Measurements from ENCODE around the gene HDAC4. TPM values are rescaled to one million over a fixed set of nuclear protein-coding genes. Genes with fewer than 3 reads are reported as not detected.

HDAC4 gene
- total RNA-seq, 1 experiment from 2014 or later, result 5.5 TPM

DNA sequence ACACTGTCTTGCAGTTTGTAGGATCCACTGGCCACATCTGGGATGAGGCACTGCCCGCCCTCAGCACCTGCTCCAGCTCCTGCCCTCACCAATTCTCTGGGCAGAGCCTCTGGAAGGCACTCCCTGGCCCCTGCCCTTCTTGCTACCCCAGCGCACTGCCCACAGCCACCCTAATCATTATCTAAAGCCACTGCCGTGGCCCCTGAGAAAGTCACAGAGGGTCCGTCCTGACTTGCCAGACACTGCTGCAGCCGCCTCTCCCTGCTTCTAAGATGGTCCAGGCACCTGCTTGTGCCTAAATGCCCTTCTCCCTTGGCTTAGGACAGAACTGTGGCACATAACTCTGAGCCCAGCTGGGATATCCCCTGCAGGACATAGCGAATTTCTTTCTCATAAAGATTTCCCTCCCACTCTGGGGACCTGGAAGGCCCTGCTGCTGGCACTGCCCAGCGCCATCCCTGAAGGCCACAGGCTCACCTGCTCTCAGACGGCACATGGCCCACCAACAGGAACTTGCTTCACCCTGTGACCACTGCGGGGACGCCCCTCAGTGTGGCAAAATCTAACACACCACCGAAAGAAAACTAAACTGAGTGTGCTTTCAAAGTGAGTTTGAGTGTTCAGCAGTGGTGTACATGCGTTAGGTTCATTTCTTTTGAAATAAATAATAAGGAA is 244.9 kb downstream of the HDAC4 start:
- no peak for DNase-seq (ENCODE audit: low read depth)

GRCh38 chr2:239154971-239155805 is 245.6 kb downstream of the HDAC4 start:
- DNase-seq (ENCODE audit: low read depth), result peak; percentile 53

DNA sequence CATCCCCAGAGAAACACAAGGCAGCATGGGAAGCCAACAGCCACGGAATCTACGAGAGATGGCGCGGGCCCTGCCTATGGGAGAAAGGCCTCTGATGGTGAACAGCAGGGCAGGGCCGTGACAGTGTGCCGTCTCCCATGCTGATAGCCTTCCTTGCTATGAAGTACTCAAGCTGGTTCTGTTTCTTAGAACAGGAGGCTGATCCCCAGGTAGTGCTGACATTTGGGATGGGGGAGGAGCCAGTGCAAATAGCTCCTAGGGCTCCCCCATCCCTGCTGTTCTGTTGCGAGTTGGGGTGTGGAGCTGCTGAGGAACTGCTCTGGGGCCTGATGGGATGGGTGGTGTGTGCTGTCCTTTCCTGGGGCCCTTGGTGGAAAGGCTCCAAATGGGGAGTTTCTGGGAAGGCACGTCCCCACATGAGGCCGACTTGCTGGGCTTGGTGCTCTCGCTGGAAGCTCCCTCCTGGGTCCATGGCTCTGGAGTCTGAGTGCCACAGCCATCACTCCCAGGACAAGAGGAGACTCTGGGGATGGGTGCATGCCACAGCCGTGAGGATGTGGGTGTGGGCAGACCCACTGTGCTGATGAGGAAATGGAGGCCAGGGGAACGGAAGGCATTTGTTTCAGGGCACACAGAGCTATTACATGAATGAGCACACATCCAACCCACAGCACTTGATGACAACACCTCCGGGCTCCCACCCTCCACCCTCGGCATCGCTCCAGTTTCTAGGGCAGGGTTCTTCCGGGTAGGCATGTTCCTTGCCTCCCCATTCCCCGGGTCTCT is 246.8 kb downstream of the HDAC4 start:
- no peak for DNase-seq (ENCODE audit: low read depth)

DNA sequence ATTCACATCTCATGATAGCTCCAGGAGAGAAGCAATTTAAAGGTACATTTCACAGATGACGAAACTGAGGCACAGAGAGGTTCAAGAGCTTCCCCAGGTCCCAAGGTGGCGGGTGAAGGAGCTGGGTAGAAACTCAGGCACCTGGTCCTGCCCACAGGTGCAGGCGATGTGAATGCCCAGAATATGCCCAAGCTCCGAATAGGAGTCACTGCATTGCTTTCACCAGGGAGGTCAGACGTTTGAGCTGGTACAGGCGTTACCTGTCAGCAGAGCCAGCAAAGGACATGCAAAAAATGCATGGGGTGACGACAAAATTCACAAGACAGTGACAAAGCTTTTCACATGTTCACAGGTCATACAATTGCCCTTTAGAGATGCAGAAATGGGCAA is 247.9 kb downstream of the HDAC4 start:
- DNase-seq (ENCODE audit: low read depth), result no peak

GRCh38 chr2:239152239-239152915 is 248.4 kb downstream of the HDAC4 start:
- no peak for DNase-seq (ENCODE audit: low read depth)

DNA sequence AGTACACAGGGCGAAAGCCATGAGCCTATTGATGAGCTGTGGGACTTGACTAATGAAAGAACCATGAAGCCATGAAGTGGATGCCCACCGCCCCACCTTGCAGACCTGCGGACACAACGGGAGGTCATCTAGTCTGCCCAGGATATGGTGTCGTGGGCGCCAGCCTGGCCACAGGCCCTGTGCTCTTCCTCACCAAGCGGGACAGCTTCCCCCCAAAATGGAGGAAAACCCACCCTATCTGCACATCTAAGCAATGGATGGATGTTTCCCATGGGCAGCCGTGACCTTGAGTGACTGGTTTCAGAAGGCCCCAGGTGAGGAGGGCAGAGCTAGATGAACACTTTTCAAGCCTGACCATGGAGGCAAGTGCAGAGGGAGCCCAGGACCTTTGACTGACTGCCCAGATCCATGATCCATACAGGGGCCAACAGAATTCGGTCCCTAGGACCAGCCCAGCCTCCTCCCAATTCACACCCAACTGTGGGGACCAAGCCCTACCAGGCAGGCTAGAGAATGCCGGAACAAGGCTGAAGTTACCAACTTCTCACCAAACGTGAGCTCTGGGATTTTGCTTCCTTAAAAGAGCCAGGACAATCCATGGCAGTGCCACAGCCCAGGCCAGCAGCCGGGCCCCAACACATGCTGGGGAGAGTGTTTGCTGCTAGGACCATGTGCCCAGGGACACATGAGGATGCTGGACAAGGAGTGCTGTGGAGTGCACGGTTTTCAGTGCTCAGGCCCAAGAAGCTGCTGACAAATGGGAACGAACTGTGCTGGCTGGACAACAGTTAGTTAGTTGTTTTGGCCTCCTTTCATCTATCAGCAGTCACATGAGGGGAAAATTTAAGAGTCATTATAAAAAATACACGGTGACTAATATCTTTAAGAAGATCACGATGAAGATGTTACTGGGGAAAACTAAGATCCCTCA is 249.4 kb downstream of the HDAC4 start:
- peak; percentile 13 for DNase-seq (ENCODE audit: low read depth)

DNA sequence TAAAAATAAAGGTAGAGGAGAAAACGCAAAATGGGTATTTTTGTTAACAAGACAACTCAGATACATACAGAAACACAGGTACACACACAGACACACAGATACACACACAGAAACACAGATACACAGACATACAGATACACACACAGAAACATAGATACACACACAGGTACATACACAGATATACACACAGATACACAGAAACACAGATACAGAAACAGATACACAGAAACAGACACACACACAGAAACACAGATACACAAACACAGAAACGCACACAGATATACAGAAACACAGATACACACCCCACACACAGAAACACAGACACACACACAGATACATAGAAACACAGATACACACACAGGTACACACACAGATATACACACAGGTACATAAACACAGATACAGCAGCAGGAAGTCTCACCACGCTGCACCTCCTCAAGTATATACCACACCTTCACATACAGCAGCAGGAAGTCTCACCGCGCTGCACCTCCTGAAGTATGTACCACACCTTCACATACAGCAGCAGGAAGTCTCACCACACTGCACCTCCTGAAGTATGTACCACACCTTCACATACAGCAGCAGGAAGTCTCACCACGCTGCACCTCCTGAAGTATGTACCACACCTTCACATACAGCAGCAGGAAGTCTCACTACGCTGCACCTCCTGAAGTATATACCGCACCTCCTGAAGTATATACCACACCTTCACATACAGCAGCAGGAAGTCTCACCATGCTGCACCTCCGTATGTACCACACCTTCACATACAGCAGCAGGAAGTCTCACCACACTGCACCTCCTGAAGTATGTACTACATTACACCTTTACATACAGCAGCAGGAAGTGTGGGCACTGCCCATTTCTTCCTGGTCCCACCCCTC is 250.5 kb downstream of the HDAC4 start:
- no peak for DNase-seq (ENCODE audit: low read depth)

DNA sequence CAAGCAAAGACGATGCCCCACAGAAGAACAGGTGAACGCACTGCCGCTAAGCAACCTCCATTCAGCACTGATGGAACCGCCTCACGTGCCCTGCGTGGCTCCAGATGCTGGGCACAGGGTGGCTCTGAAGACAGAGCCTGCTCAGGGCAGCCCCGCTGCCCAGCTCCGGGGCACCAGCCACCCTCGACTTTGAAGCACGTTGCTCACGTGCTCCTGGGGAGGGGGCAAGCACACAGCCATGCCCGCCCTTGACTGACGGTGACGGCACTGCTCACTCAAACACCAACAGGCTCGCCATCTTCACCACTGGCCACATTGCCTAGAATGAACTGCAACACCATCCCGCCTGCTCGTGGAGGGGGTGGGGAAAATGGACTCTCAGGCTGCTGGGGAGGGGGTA is 251.3 kb downstream of the HDAC4 start:
- no peak for DNase-seq (ENCODE audit: low read depth)

DNA sequence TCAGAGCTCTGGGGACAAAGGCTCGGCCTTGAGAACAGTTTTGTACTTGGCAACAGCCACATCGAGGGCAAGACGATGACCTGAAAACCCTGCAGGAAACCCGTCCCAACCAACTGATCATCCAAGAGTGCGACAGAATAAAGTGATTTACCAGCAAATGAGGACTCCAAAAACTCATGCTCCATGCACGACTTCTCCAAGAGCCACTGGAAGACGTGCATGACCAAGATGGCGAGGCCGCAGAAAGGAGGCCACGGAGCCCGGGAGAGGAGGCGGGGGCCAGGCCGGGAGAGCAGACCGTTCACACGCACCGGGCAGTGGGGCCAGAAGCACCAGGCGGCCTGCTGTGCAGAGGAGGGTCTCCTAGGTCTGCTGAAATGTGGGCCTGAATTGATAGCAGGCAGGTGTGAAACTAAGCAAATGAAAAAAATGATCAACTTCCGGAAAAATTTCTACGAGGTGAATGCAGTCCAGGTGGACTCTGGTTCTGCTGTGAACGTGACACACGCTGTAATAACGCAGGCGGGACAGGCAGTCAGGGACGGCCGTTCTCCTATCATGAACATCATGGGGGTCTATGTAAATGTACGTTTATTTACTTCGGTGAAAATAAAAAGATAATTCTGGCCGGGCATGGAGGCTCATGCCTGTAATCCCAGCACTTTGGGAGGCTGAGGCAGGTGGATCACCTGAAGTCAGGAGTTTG is 252.2 kb downstream of the HDAC4 start:
- no peak for DNase-seq (ENCODE audit: low read depth)

DNA sequence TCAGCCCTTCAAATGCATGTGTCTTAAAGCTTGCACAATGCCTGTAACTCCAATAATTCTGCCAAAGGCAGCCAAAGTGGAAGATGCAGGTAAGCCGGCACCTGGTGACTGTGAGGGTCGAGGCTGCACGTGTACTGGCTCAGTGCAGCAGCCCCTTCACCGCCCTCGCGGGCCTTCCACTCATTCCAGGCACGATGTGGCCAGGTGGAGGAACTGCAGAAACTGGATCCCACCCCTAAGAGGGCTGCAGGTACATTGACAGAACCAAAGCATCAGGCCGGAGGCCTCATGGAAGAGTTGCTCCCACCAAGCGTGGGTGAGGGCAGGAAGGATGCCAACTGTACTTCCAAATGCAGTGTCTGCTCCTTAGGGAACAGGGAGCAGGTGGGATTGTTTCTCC is 253.4 kb downstream of the HDAC4 start:
- no peak for DNase-seq (ENCODE audit: low read depth)

DNA sequence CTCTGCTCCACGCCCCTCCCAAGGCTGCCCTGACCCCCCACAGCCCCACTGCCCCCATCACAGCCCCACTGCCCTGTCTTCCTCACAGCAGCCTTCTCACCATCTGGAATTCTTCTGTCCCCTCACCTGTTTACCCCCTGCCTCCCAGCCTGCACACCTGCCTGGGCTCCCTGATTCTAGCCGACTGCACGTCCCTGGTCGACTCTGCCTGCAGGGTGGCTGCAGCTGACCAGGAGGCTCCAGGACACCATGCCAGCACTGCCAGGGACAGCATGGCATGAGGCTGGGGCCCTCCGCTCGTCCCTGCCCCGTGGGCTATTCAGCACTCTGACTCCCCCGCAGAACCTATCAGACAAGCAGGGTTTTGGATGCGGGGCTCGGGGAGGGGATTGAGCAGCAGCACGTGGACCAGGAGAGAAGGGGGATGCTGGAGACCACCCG is 254.1 kb downstream of the HDAC4 start:
- DNase-seq (ENCODE audit: low read depth), result no peak

DNA sequence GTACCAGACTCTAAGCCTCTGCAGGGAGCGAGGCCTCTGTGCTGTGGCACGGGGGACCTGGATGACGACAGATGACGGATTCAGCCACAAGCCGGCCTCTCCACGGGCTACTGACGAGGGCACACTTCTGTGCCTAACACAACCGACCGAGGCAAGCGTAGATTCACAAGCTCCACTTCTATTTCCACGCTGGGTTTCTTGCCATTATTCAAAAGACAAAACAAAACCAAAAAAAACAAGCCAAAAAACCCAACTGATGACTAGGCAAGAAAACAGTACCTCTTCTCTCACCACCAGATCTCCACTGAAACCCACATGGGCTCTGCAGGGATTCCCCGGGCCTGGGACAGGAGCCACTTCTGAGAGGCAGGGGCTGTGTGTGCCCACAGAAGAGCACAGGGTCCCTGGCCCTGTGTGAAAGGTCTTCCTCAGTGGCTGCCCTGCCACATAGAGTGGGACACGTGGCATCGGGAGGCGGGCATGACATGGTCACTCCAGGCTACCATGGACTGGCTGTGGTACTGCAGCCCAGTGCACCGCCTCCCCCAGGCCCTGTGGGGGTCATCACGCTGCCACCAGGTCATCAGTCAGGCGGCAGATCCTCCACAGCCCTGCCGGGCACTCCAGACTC is 254.7 kb downstream of the HDAC4 start:
- no peak for DNase-seq (ENCODE audit: low read depth)

DNA sequence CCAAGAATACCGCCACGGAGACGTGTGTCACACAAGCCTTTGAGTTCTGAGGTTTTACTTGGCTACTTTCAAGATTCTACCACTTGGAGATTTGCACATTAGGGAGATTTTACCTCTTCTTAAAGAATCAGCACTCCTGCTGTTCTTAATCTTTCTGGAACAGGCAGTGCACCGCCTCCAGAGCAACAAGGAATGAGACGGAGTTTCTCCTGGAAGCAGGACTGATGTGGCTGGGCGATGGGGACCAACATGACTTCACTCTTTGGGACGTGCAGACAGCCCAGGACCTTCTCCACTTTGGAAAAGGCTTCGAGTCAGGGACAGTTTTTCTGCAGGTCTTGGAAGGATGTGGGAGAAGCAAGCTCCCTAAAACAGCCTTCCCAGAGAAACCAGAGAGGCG is 255.2 kb downstream of the HDAC4 start:
- DNase-seq (ENCODE audit: low read depth), result no peak

DNA sequence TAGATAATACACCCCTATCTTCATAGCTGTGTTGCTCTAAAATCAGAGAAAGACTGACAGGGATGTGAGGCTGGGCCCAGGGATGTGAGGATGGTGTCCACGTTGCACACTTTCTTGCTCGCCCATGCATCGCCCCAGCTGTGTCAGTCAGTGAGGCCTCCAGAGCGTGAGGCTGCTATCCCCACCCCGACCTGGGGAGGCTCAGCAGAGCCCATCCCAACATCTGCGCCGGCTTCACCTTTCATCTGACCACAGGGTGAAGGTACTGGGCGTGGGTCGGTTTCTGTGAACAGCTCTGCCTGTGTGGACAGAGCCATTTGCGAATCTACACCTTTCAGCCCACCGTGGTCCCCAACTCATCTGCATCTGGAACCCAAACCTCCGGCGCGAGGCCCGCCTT is 255.7 kb downstream of the HDAC4 start:
- no peak for DNase-seq (ENCODE audit: low read depth)

DNA sequence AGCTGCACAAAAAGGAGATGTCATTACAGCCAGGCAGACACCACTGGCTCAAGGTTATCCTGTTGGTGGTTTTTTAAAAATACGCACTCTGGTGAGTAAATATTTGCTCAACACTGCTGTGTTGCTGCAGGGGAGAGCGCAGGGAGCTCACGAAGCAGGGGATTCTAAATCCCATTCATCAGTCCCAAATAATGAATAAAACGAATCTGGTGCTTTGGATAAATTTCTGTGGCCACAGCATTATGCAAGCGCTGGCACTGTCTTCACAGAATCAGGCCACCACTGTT is 256.2 kb downstream of the HDAC4 start:
- DNase-seq (ENCODE audit: low read depth), result no peak

- peak; percentile 40 for DNase-seq (ENCODE audit: low read depth)
Observed at GRCh38 chr2:239143858-239144712, 256.7 kb downstream of the HDAC4 start.

GRCh38 chr2:239142806-239143205 is 258.0 kb downstream of the HDAC4 start:
- DNase-seq (ENCODE audit: low read depth), result no peak

- DNase-seq (ENCODE audit: low read depth), result no peak
Observed at GRCh38 chr2:239142296-239142695, 258.5 kb downstream of the HDAC4 start.
